ENCODE data around the gene THSD7A. TPM values are rescaled to one million over a fixed set of nuclear protein-coding genes. Genes with fewer than 3 reads are reported as not detected.

THSD7A gene
- polyA plus RNA-seq, 1 donor from 2014 or later = 18.5 TPM

GRCh38 chr7:11458736-11459483 lies 373.1 kb downstream of the THSD7A start:
- Histone ChIP-seq H3F3A (ENCODE audit: insufficient read depth, low read length, poor library complexity, severe bottlenecking) (no peaks in the 10 kb centered on the region), H3K4me2 (ENCODE audit: low read length) (no peak overlapping the region), H3K27me3 (ENCODE audit: insufficient read depth, low read depth, low read length) (no peaks in the 10 kb centered on the region), H3K9ac (ENCODE audit: low read length) (no peak overlapping the region), H2AFZ (ENCODE audit: low read depth, low read length) (no peak overlapping the region), H3K79me2 (replicated peaks; ENCODE audit: insufficient read depth, low read length) (no peaks in the 10 kb centered on the region), H3K27ac (ENCODE audit: low read length) (no peak overlapping the region), H3K36me3 (ENCODE audit: insufficient read depth, low read length) (no peaks in the 10 kb centered on the region), H4K20me1 (ENCODE audit: insufficient read depth) (no peaks in the 10 kb centered on the region), H3K4me3 (ENCODE audit: low read length) (no peak overlapping the region), H3K9me2 (ENCODE audit: insufficient read depth, low read length) (no peaks in the 10 kb centered on the region), H3K9me3 (ENCODE audit: low read length) (no peaks in the 10 kb centered on the region)
- TF ChIP-seq TAF1 (IDR thresholded peaks at IDR 0.05; ENCODE audit: low read depth) (no peak), REST (IDR thresholded peaks at IDR 0.05; ENCODE audit: borderline replicate concordance) (no peak), CTCF (IDR thresholded peaks at IDR 0.05; ENCODE audit: poor library complexity, severe bottlenecking) (no peak), EZH2 (IDR thresholded peaks at IDR 0.05; ENCODE audit: borderline replicate concordance, insufficient read depth, low read length, poor library complexity, severe bottlenecking) (no peak), MXI1 (conservative IDR thresholded peaks at IDR 0.05; ENCODE audit: poor library complexity, severe bottlenecking) (no peak), SMC3 (conservative IDR thresholded peaks at IDR 0.05; ENCODE audit: poor library complexity) (no peak), POLR2AphosphoS5 (IDR thresholded peaks at IDR 0.05) (no peak), EP300 (conservative IDR thresholded peaks at IDR 0.05; ENCODE audit: poor library complexity, severe bottlenecking) (no peak), RAD21 (conservative IDR thresholded peaks at IDR 0.05) (no peak)

- H3K27ac ChIP-seq (ENCODE audit: low read length) = no peak overlapping the region
- no peaks in the 10 kb centered on the region for H3K9me2 ChIP-seq (ENCODE audit: insufficient read depth, low read length)
- no peak overlapping the region for H3K4me3 ChIP-seq (ENCODE audit: low read length)
- no peaks in the 10 kb centered on the region for H3K36me3 ChIP-seq (ENCODE audit: insufficient read depth, low read length)
- H3K4me2 ChIP-seq (ENCODE audit: low read length) = no peak overlapping the region
- H3F3A ChIP-seq (ENCODE audit: insufficient read depth, low read length, poor library complexity, severe bottlenecking) = no peaks in the 10 kb centered on the region
- TF ChIP-seq RAD21 (conservative IDR thresholded peaks at IDR 0.05) (no peak), EP300 (conservative IDR thresholded peaks at IDR 0.05; ENCODE audit: poor library complexity, severe bottlenecking) (no peak), MXI1 (conservative IDR thresholded peaks at IDR 0.05; ENCODE audit: poor library complexity, severe bottlenecking) (no peak), CTCF (IDR thresholded peaks at IDR 0.05; ENCODE audit: poor library complexity, severe bottlenecking) (no peak), TAF1 (IDR thresholded peaks at IDR 0.05; ENCODE audit: low read depth) (no peak), SMC3 (conservative IDR thresholded peaks at IDR 0.05; ENCODE audit: poor library complexity) (no peak), REST (IDR thresholded peaks at IDR 0.05; ENCODE audit: borderline replicate concordance) (no peak), EZH2 (IDR thresholded peaks at IDR 0.05; ENCODE audit: borderline replicate concordance, insufficient read depth, low read length, poor library complexity, severe bottlenecking) (no peak), POLR2AphosphoS5 (IDR thresholded peaks at IDR 0.05) (no peak)
- no peaks in the 10 kb centered on the region for H3K27me3 ChIP-seq (ENCODE audit: insufficient read depth, low read depth, low read length)
- H3K79me2 ChIP-seq (replicated peaks; ENCODE audit: insufficient read depth, low read length) = no peaks in the 10 kb centered on the region
- H3K9me3 ChIP-seq (ENCODE audit: low read length) = no peaks in the 10 kb centered on the region
- no peaks in the 10 kb centered on the region for H4K20me1 ChIP-seq (ENCODE audit: insufficient read depth)
- no peak overlapping the region for H2AFZ ChIP-seq (ENCODE audit: low read depth, low read length)
- H3K9ac ChIP-seq (ENCODE audit: low read length) = no peak overlapping the region
Observed at GRCh38 chr7:11457419-11457818, 374.6 kb downstream of the THSD7A start.
